UCSD-AML1 (cell line): ENCODE results near the gene LRRC57.
A peak's percentile ranks its signal among the peaks of the same experiment; 100 is the strongest.

Experiments used
- DNase-seq: peaks from one replicate; lab custom pipeline; 2025; ENCODE audit not compliant: unreplicated experiment; lab: John Stamatoyannopoulos, UW

Gene LRRC57

GRCh38 chr15:42491539-42492225 lies 56.9 kb downstream of the LRRC57 start:
- DNase-seq: no peak

DNA sequence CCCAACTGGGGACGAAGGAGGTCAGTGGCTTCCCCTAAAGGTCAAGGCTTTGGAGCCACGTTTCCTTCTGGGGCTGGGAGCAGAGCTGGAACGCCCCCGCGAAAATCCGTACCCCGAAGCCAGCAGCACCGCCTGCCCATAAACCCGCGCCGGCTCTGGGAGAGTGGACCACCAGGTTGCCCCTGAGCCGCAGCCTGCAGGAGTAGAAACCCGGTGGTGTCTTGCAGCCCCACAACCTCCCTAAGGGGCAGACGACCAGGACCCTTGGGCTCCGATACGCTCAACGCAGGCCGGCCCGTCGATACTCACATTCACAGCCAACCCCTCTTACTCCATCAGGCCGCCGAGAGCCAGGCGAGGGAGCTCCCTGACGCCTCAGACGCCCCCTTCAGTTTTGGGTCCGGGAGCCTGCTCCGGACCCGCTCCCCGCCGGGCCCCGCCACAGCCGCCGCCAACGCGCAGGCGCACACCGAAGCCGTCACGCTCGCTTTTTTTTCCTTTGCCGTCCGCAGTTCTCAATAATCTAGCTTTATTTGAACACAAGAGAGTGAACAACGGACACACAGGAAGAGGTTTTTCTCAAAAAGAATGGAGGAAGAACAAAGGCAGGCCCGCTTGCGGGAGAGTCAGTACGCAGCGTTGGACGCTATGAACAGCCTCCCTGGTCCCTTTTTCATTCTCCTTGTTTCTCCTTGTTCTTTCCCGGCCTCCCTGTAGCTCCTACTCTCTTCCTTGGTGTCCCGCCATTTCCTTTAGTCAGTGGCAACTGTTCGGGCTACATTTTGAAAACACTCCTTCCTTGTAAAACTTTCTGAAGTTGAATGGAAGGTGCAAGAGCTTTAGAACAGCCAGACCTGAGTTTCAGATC lies 57.7 kb downstream of the LRRC57 start, which contains the start of gene ZNF106:
Gene ZNF106, minus strand, starts transcription at position 471 of the 868 bp plus-strand sequence. CDS start 18,852 bp downstream, outside the sequence.
- DNase-seq: peak; percentile 88

DNA sequence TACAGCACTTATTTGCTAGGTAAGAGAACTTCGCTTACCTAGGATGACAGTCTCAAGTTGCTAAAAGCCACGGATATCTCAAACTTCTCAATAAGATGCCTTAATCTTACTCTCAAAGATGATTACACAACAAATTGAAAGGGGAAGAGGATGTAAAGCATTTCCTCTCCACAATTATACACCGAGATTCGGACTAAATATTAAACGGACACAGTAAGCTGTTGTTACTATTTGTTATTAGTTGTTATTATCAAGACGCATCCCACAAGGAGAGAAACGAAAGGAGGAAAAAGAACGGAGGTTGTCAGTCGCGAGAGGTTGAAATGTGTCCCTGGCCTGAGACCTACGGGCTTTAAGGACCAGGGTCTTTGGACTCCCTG lies 58.3 kb downstream of the LRRC57 start:
- no peak for DNase-seq
